HG03342 (cell line): ENCODE data around the gene UBR4.
"Not testable (repeated sequence)": the region's sequence is repeated elsewhere in the genome, so short reads cannot be mapped to it uniquely, and the experiment has no call there.

Experiments
- ATAC-seq: cut with Tn5 transposase; IDR thresholded peaks from one replicate; pipeline ENCODE4 v1.9.1; 2021; ENCODE audit warnings: mild to moderate bottlenecking, moderate library complexity; ENCODE audit not compliant: unreplicated experiment

The UBR4 gene

GRCh38 chr1:19191811-19192210 lies 18.3 kb downstream of the UBR4 start:
- no peak for ATAC-seq

GRCh38 chr1:19190468-19190867 lies 19.6 kb downstream of the UBR4 start:
- ATAC-seq = no peak

GRCh38 chr1:19189270-19189669 lies 20.8 kb downstream of the UBR4 start:
- ATAC-seq = no peak

- no peak for ATAC-seq
Observed at GRCh38 chr1:19187852-19188251, 22.2 kb downstream of the UBR4 start.

- ATAC-seq = no peak
Observed at GRCh38 chr1:19186001-19186400, 24.1 kb downstream of the UBR4 start.

GRCh38 chr1:19182223-19182622 lies 27.8 kb downstream of the UBR4 start:
- no peak for ATAC-seq

- not testable (repeated sequence) for ATAC-seq
Observed at GRCh38 chr1:19180265-19180657, 29.8 kb downstream of the UBR4 start.

GRCh38 chr1:19179597-19180264 lies 30.3 kb downstream of the UBR4 start:
- ATAC-seq = no peak

- no peak for ATAC-seq
Observed at GRCh38 chr1:19178734-19179398, 31.2 kb downstream of the UBR4 start.

GRCh38 chr1:19177811-19178210 lies 32.3 kb downstream of the UBR4 start:
- ATAC-seq = no peak

GRCh38 chr1:19169642-19170041 lies 40.4 kb downstream of the UBR4 start:
- no peak for ATAC-seq

GRCh38 chr1:19167140-19167539 lies 42.9 kb downstream of the UBR4 start:
- ATAC-seq = no peak

GRCh38 chr1:19166066-19166465 lies 44.0 kb downstream of the UBR4 start:
- no peak for ATAC-seq

- ATAC-seq = no peak
Observed at GRCh38 chr1:19165501-19165900, 44.6 kb downstream of the UBR4 start.

- ATAC-seq = no peak
Observed at GRCh38 chr1:19164274-19165015, 45.6 kb downstream of the UBR4 start.

- ATAC-seq = no peak
Observed at GRCh38 chr1:19163261-19163660, 46.8 kb downstream of the UBR4 start.

- ATAC-seq = no peak
Observed at GRCh38 chr1:19160831-19161230, 49.2 kb downstream of the UBR4 start.

GRCh38 chr1:19157653-19158052 lies 52.4 kb downstream of the UBR4 start:
- no peak for ATAC-seq

- ATAC-seq = no peak
Observed at GRCh38 chr1:19156676-19157075, 53.4 kb downstream of the UBR4 start.

- no peak for ATAC-seq
Observed at GRCh38 chr1:19154876-19155275, 55.2 kb downstream of the UBR4 start.

GRCh38 chr1:19153169-19153568 lies 56.9 kb downstream of the UBR4 start:
- ATAC-seq = no peak

GRCh38 chr1:19151537-19151936 lies 58.5 kb downstream of the UBR4 start:
- ATAC-seq = no peak
